Natural killer cell treated with Interleukin-12 subunit alpha and Interleukin-12 subunit beta and Interleukin-15 and Interleukin-18, amount 100 ng/mL, for 72 hours (primary cell): ENCODE measurements around the gene ATP6V0A4. TPM values are rescaled to one million over a fixed set of nuclear protein-coding genes. Genes with fewer than 3 reads are reported as not detected.

Source experiments
- ATAC-seq, 2 donors: fragments of 150-1000 bp; cut with Tn5 transposase in 1 of 2; sonication (Bioruptor Pico), chemical (Tn5 transposase) in 1 of 2; 2 replicates each; pipeline ENCODE4 v1.10.0; 2021
- DNase-seq: peaks from one replicate; pipeline ENCODE4 v3.0.0; 2022; ENCODE audit warnings: low spot score
- H3K27ac Mint-ChIP-seq, 2 donors: 1 replicate in 1 of 2; 2 replicates in 1 of 2; pipeline ENCODE4 v1.8.0; 2022; ENCODE audit warnings: mixed read lengths in 2 of 2, mild to moderate bottlenecking in 1 of 2, moderate library complexity in 1 of 2
- H3K27me3 Mint-ChIP-seq, 2 donors: 1 replicate in 1 of 2; 2 replicates in 1 of 2; pipeline ENCODE4 v1.8.0; 2022; ENCODE audit warnings: mixed read lengths in 2 of 2
- H3K36me3 Mint-ChIP-seq: one replicate; pipeline ENCODE4 v1.8.0; 2022; ENCODE audit warnings: mixed read lengths
- H3K4me1 Mint-ChIP-seq, 2 donors: 1 replicate in 1 of 2; 2 replicates in 1 of 2; pipeline ENCODE4 v1.8.0; 2022; ENCODE audit warnings: low read depth in 2 of 2, mixed read lengths in 2 of 2, mild to moderate bottlenecking in 1 of 2
- H3K4me3 Mint-ChIP-seq: one replicate; pipeline ENCODE4 v1.8.0; 2022; ENCODE audit warnings: mixed read lengths
- H3K9me3 Mint-ChIP-seq: 2 replicates; pipeline ENCODE4 v1.8.0; 2022; ENCODE audit warnings: mixed read lengths
- total RNA-seq, 2 donors: library from RNA; stranded (reverse); gene quantifications; one replicate each; pipeline ENCODE4 v1.2.3, GENCODE V29; 2022

The ATP6V0A4 gene
- under 1 TPM; 0.21 to 0.98 TPM for total RNA-seq

- no peak within 1 kb of the TSS for H3K27ac Mint-ChIP-seq
- DNase-seq (no peak), ATAC-seq (peak in 1 of 2 donors; percentile 19)
- H3K27me3 Mint-ChIP-seq: peaks cover 7 to 8% of the 10 kb centered on the region in 2 donors
- H3K4me3 Mint-ChIP-seq: no peak within 1 kb of the TSS
- peaks cover 0 to 6% of the 10 kb centered on the region in 2 donors for H3K4me1 Mint-ChIP-seq
- no peaks in the 10 kb centered on the region for H3K36me3 Mint-ChIP-seq
- no peaks in the 10 kb centered on the region for H3K9me3 Mint-ChIP-seq
Observed at GRCh38 chr7:138797715-138798320, at the start of gene ATP6V0A4, which contains the start of gene TMEM213. TSS of gene ATP6V0A4 (minus strand) at chr7:138798196. CDS start at chr7:138771247, 26,949 bp downstream. TSS of gene TMEM213 (plus strand) at chr7:138797994. CDS start at chr7:138798105, 111 bp downstream.

- peaks cover 15 to 37% of the 10 kb centered on the region in 2 donors for H3K27me3 Mint-ChIP-seq
- DNase-seq (no peak), ATAC-seq (no peak)
- no peak overlapping the region for H3K27ac Mint-ChIP-seq
- no peaks in the 10 kb centered on the region for H3K36me3 Mint-ChIP-seq
- no peaks in the 10 kb centered on the region for H3K4me1 Mint-ChIP-seq
- no peaks in the 10 kb centered on the region for H3K9me3 Mint-ChIP-seq
- no peak overlapping the region for H3K4me3 Mint-ChIP-seq
Observed at GRCh38 chr7:138845711-138846110, 47.7 kb upstream of the ATP6V0A4 start.

GRCh38 chr7:138843632-138844580, 45.9 kb upstream of the ATP6V0A4 start:
- Mint-ChIP-seq H3K4me3 (no peak overlapping the region), H3K4me1 (no peaks in the 10 kb centered on the region), H3K9me3 (no peaks in the 10 kb centered on the region), H3K36me3 (no peaks in the 10 kb centered on the region), H3K27ac (no peak overlapping the region), H3K27me3 (peaks cover 15 to 34% of the 10 kb centered on the region in 2 donors)
- DNase-seq (no peak), ATAC-seq (peak in 1 of 2 donors; percentile 17)

DNA sequence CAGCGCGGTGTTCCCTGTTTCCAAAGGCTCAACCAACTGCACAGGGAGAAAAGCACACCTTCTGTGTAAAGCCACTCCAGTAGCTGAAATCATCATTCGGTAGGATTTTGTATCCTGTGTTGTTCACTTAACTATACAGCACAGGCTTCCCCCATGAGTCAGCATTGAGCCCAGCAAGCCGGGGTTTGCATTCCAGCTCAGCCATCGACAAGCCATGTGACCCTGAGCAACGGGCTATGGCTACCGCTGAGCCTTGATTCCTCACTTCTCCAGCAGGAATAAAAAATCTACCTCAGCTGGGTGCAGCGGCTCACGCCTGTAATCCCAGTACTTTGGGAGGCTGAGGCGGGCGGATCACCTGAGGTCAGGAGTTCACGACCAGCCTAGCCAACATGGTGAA, 44.1 kb upstream of the ATP6V0A4 start:
- DNase-seq (no peak), ATAC-seq (no peak)
- H3K27me3 Mint-ChIP-seq: peaks cover 14 to 25% of the 10 kb centered on the region in 2 donors
- no peak overlapping the region for H3K4me3 Mint-ChIP-seq
- no peaks in the 10 kb centered on the region for H3K36me3 Mint-ChIP-seq
- H3K27ac Mint-ChIP-seq: no peak overlapping the region
- H3K4me1 Mint-ChIP-seq: no peaks in the 10 kb centered on the region
- no peaks in the 10 kb centered on the region for H3K9me3 Mint-ChIP-seq

- no peak overlapping the region for H3K27ac Mint-ChIP-seq
- peaks cover 14 to 21% of the 10 kb centered on the region in 2 donors for H3K27me3 Mint-ChIP-seq
- peaks cover 0 to 6% of the 10 kb centered on the region in 2 donors for H3K4me1 Mint-ChIP-seq
- H3K4me3 Mint-ChIP-seq: no peak overlapping the region
- no peak for ATAC-seq
- DNase-seq: no peak
- no peaks in the 10 kb centered on the region for H3K36me3 Mint-ChIP-seq
- H3K9me3 Mint-ChIP-seq: no peaks in the 10 kb centered on the region
Observed at GRCh38 chr7:138838166-138838565, 40.2 kb upstream of the ATP6V0A4 start.

DNA sequence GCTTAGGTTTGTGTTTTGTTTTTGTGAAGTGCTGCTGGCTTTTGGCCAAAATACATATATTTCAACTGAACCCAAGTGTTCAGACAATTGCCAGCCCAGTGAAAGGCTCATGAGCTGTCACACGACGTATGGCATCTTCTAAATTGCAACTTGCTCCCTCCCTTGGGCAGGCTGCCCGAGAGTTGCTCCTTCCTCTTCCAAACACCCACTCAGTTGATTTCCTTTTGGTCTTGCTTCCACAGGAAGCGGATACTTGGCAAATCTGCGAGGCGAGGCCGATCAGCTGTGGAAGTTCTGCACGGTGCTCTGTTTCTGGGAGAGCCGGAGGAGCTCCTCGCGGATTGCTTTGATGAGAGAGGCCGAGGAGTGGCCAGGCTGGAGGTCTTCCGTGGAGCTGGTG, 39.6 kb upstream of the ATP6V0A4 start:
- Mint-ChIP-seq H3K36me3 (no peaks in the 10 kb centered on the region), H3K4me1 (peaks cover 0 to 6% of the 10 kb centered on the region in 2 donors), H3K27ac (no peak overlapping the region), H3K27me3 (peaks cover 14 to 21% of the 10 kb centered on the region in 2 donors), H3K4me3 (no peak overlapping the region), H3K9me3 (no peaks in the 10 kb centered on the region)
- DNase-seq: no peak
- no peak for ATAC-seq

GRCh38 chr7:138835087-138835486, 37.1 kb upstream of the ATP6V0A4 start:
- no peak for DNase-seq
- peak in 1 of 2 donors; percentile 45 for ATAC-seq
- peaks cover 15 to 23% of the 10 kb centered on the region in 2 donors for H3K27me3 Mint-ChIP-seq
- H3K36me3 Mint-ChIP-seq: no peaks in the 10 kb centered on the region
- no peaks in the 10 kb centered on the region for H3K9me3 Mint-ChIP-seq
- H3K27ac Mint-ChIP-seq: no peak overlapping the region
- H3K4me3 Mint-ChIP-seq: no peak overlapping the region
- H3K4me1 Mint-ChIP-seq: peaks cover 0 to 6% of the 10 kb centered on the region in 2 donors

DNA sequence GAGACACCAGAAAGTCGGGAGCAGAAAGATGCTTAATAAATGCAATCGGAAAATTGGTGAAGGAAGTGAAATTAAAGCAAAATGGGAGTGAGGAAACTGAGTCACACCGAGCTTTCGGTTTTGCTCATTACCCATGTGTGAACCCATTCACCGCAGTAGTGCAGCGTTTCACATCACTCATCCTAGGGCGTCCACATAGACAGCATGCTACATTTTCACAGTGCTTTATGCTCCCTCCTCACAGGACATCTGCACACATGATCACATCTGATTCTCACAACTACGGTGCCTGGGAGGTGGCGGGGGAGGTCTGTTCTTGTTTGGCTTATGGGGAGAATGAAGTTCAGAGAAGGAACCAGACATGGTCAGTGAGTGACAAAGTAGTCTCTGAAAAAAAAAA, 36.6 kb upstream of the ATP6V0A4 start:
- Mint-ChIP-seq H3K27ac (no peak overlapping the region), H3K9me3 (no peaks in the 10 kb centered on the region), H3K4me3 (peak overlapping the region; percentile 5), H3K4me1 (peaks cover 0 to 6% of the 10 kb centered on the region in 2 donors), H3K27me3 (peaks cover 15 to 23% of the 10 kb centered on the region in 2 donors), H3K36me3 (no peaks in the 10 kb centered on the region)
- DNase-seq: no peak
- peak; percentile 50 to 87 for ATAC-seq

DNA sequence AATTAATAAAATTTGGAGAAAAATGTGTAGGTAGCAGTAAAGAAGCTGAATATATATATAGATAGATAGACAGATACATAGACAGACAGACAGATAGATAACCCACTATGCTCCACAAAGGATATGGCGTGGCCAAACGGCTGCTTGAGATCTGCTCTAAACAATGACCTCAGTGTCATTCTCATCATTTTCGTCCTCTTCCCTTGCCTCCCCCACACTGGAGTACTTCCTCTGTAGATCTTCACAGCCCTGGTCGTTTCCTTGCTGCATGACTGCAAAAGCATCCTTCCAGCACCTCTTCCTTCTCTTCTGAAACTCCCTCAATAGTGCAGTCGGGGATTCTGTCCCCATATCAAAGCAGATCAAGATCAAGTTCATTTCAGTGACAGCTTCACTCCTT, 35.6 kb upstream of the ATP6V0A4 start:
- ATAC-seq (no peak), DNase-seq (no peak)
- H3K36me3 Mint-ChIP-seq: no peaks in the 10 kb centered on the region
- peaks cover 12 to 18% of the 10 kb centered on the region in 2 donors for H3K27me3 Mint-ChIP-seq
- H3K9me3 Mint-ChIP-seq: no peaks in the 10 kb centered on the region
- no peak overlapping the region for H3K27ac Mint-ChIP-seq
- H3K4me3 Mint-ChIP-seq: peak overlapping the region; percentile 6
- peaks cover 0 to 6% of the 10 kb centered on the region in 2 donors for H3K4me1 Mint-ChIP-seq

GRCh38 chr7:138832966-138833365, 35.0 kb upstream of the ATP6V0A4 start:
- no peak overlapping the region for H3K27ac Mint-ChIP-seq
- H3K36me3 Mint-ChIP-seq: no peaks in the 10 kb centered on the region
- no peaks in the 10 kb centered on the region for H3K9me3 Mint-ChIP-seq
- ATAC-seq (no peak), DNase-seq (no peak)
- H3K4me1 Mint-ChIP-seq: peaks cover 0 to 6% of the 10 kb centered on the region in 2 donors
- peaks cover 12 to 18% of the 10 kb centered on the region in 2 donors for H3K27me3 Mint-ChIP-seq
- no peak overlapping the region for H3K4me3 Mint-ChIP-seq

- peaks cover 11 to 27% of the 10 kb centered on the region in 2 donors for H3K27me3 Mint-ChIP-seq
- H3K4me3 Mint-ChIP-seq: no peak overlapping the region
- H3K4me1 Mint-ChIP-seq: peaks cover 0 to 10% of the 10 kb centered on the region in 2 donors
- ATAC-seq: no peak
- no peak overlapping the region for H3K27ac Mint-ChIP-seq
- no peak for DNase-seq
- no peaks in the 10 kb centered on the region for H3K36me3 Mint-ChIP-seq
- H3K9me3 Mint-ChIP-seq: no peaks in the 10 kb centered on the region
Observed at GRCh38 chr7:138829335-138829734, 31.3 kb upstream of the ATP6V0A4 start.

DNA sequence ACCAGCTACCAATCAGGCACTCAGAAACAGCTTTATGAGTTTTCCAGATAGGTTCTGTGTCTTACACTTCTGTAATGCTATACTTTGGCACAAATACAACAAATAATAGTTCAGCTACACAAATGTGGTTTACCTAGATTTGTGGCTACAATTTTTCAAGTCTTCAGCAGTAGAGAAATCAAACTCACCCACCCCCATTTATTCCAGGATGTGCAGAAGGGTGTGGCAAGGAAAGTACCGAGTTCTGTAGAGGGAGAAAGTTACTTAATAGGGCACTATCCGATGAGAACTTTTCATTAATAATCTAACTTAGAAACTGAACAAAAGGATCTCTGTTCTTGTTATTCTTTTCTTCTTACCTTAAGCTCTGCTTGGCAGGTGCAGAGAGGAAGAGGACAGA, 30.3 kb upstream of the ATP6V0A4 start:
- no peak for ATAC-seq
- no peak overlapping the region for H3K4me3 Mint-ChIP-seq
- H3K36me3 Mint-ChIP-seq: no peaks in the 10 kb centered on the region
- no peak overlapping the region for H3K27ac Mint-ChIP-seq
- no peaks in the 10 kb centered on the region for H3K9me3 Mint-ChIP-seq
- DNase-seq: no peak
- H3K27me3 Mint-ChIP-seq: peaks cover 6 to 19% of the 10 kb centered on the region in 2 donors
- H3K4me1 Mint-ChIP-seq: peaks cover 0 to 4% of the 10 kb centered on the region in 2 donors

DNA sequence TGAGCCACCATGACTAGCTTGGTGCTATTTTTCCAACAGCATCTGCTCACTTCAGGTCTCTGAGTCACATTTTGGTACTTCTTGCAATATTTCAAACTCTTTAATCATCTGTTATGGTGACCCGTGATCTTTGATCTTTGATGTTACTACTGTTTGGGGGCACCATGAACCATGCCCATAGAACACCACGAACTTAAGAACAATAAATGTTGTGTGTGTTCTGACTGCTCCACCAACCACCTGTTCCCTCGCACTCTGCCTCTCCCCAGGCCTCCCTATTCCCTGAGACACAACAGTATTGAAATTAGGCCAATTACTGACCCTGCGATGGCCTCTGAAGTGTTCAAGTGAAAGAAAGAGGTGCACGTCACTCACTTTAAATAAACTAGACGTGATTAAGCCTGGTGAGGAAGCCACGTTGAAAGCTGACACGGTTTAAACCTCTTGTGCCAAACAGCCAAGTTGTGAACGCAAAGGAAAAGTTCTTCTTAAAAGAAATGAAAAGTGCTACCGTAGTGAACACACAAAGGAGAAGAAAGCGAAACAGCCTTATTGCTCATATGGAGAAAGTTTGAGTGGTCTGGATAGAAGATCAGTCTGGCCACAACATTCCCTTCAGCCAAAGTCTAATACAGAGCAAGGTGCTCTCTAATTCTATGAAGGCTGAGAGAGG, 27.2 kb upstream of the ATP6V0A4 start:
- DNase-seq (no peak), ATAC-seq (no peak)
- H3K36me3 Mint-ChIP-seq: no peaks in the 10 kb centered on the region
- no peaks in the 10 kb centered on the region for H3K9me3 Mint-ChIP-seq
- peaks cover 0 to 4% of the 10 kb centered on the region in 2 donors for H3K4me1 Mint-ChIP-seq
- H3K27ac Mint-ChIP-seq: no peak overlapping the region
- peaks cover 4 to 9% of the 10 kb centered on the region in 2 donors for H3K27me3 Mint-ChIP-seq
- H3K4me3 Mint-ChIP-seq: no peak overlapping the region
